Spinal cord (tissue), 10 donors: Measurements from ENCODE around the gene MDK. TPM values are rescaled to one million over a fixed set of nuclear protein-coding genes. Genes with fewer than 3 reads are reported as not detected.

Experiments
- DNase-seq, 6 donors: peaks; one replicate each; pipeline versions ENCODE4 v3.0.0 to v3.0.0-alpha.2; 2013 to 2015; ENCODE audit warnings: low spot score in 6 of 6, low read depth in 4 of 6
- H3K27ac ChIP-seq: one replicate; pipeline ENCODE4 v1.5.1; 2013; ENCODE audit warnings: low read depth, low read length, control low read depth
- H3K27me3 ChIP-seq: one replicate; pipeline ENCODE4 v1.6.1; 2013; ENCODE audit warnings: low read length; ENCODE audit not compliant: control insufficient read depth, insufficient read depth
- H3K36me3 ChIP-seq: one replicate; pipeline ENCODE4 v1.6.1; 2013; ENCODE audit warnings: low read length; ENCODE audit not compliant: control insufficient read depth, insufficient read depth
- H3K4me1 ChIP-seq: one replicate; pipeline ENCODE4 v1.6.1; 2013; ENCODE audit warnings: low read length; ENCODE audit not compliant: control insufficient read depth, insufficient read depth
- H3K4me3 ChIP-seq: one replicate; pipeline ENCODE4 v1.5.1; 2013; ENCODE audit warnings: low read depth, low read length, control low read depth
- H3K9me3 ChIP-seq: one replicate; pipeline ENCODE4 v1.6.1; 2013; ENCODE audit warnings: low read length; ENCODE audit not compliant: control insufficient read depth, insufficient read depth
- WGBS: methylation state at CpG from one replicate; pipeline ENCODE4 v1.1.5; 2013; ENCODE audit warnings: missing lambda C conversion rate; ENCODE audit not compliant: insufficient coverage; 5-methylcytosine and 5-hydroxymethylcytosine counted together
- polyA plus RNA-seq, 2 donors: library from polyadenylated mRNA; unstranded; fragments of 120-200 nt; gene quantifications; one replicate each; pipeline ENCODE4 v1.2.1, GENCODE V29; 2013; ENCODE audit not compliant: insufficient read length in 2 of 2
- total RNA-seq, 2 donors: library from RNA; depleted of rRNA in 1 of 2; stranded (reverse); fragments of 120-200 nt in 1 of 2; fragments of >200 nt in 1 of 2; gene quantifications; one replicate each; pipeline versions ENCODE4 v1.2.3 to v1.2.4, GENCODE V29; 2013 to 2014
- donor health status: healthy.

The MDK gene
- total and polyA plus RNA-seq, 4 donors = 47.0 to 423 (median 259) TPM

DNA sequence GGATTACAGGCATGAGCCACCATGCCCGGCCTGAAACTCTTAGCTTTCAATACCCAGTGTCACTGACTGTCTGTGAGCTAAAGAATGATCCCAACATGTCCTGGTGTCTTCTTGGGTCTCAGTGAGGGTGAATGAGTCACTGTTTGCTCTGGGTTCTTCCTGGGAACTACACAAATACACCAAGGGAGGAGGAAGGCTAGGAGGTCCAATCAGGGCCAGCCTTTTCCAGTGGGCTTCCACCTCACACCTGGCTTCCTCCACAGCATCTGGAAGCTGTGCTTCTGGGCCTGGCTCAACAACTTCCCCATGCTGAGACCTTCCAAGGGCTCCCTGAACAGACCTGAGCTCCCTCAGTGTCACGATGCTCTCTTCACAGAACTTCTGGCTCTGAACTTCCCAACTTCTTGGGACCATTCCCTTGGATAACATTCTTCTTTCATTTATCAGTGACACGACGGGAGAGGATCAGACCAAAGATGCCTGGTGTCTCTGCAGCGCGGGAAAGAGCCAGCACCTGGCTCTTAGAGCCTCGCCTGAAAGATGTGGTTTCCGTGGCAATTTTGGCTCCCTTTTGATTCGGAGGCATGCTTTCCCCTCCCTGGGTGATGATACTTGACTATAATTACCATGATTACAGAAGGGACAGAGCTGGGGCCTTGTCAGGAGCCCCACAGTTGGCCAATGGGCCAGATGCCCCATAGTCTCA is 32.4 kb downstream of the MDK start:
- Histone ChIP-seq H3K27ac (no peak overlapping the region), H3K27me3 (no peaks in the 10 kb centered on the region), H3K9me3 (no peaks in the 10 kb centered on the region), H3K4me3 (no peak overlapping the region), H3K4me1 (peaks cover 19% of the 10 kb centered on the region), H3K36me3 (peaks cover 44% of the 10 kb centered on the region)
- 50% methylated on average over 8 of the region's 9 CpGs for WGBS
- DNase-seq = no peak

DNA sequence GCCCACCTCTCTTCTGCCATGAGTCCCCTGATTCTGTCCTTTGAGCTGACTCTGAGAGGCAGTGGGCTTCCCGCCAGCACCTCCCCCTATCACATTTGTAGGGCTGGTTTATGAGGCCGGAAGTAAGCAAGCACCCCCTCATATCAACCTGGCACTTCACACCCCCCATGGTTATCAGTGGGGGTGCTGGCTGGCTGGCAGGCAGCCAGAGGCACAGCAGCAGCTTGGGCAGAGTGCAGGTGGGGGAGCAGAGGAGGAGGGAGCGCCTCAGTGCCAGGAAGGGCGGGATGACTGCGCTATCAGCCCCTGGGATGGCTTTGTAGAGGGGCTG is 33.0 kb downstream of the MDK start:
- Histone ChIP-seq H3K36me3 (peaks cover 39% of the 10 kb centered on the region), H3K27ac (no peak overlapping the region), H3K27me3 (no peaks in the 10 kb centered on the region), H3K4me3 (no peak overlapping the region), H3K9me3 (no peaks in the 10 kb centered on the region), H3K4me1 (peaks cover 19% of the 10 kb centered on the region)
- peak in 2 of 6 donors; percentile 22 to 73 for DNase-seq
- WGBS = 77% methylated on average over 3 of the region's 5 CpGs

DNA sequence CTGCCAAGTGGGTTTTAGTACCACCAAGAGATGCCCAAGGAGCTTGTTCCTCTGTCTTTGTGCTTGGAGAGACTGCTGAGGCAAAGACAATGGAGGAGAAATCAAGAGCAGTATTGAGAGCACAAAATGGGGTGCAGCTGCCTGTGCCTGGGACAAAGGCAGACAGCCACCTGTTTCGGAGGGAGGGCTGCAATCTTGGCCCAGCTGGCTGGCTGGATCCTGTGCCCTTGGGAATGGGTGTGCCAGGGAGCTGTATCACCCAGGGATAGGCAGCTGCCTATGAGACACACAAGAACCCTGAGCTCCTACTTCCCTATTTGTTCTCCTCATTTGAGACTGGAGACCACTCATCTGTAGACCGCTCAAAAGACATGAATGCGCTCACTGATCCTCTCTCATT is 33.4 kb downstream of the MDK start:
- H3K4me1 ChIP-seq = peaks cover 16% of the 10 kb centered on the region
- peak in 1 of 6 donors; percentile 29 for DNase-seq
- H3K27me3 ChIP-seq = no peaks in the 10 kb centered on the region
- no peak overlapping the region for H3K4me3 ChIP-seq
- H3K36me3 ChIP-seq = peaks cover 35% of the 10 kb centered on the region
- no peak overlapping the region for H3K27ac ChIP-seq
- no peaks in the 10 kb centered on the region for H3K9me3 ChIP-seq
- WGBS = 50% methylated on average over 3 of the region's 3 CpGs

DNA sequence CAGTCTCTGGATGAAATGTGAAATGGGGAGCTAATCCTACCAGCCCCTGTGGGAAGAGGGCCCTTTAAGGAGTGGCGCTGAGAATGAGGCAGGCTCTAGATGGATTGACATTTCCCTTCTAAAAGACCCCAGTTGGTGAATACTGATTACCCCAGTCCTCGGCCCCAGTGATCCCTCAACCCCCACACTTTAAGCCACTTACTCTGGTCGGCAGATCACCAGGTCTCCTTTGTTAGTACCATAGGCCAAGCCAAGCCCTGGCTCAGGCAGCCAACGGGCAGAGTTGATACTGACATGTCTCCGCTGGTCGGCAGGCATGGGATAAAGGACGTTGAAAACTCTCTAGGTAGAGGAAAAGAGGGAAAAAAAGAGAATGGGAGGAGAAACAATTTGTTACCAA is 36.2 kb downstream of the MDK start:
- 45% methylated on average over 6 of the region's 7 CpGs for WGBS
- peaks cover 32% of the 10 kb centered on the region for H3K36me3 ChIP-seq
- H3K4me3 ChIP-seq = no peak overlapping the region
- no peaks in the 10 kb centered on the region for H3K9me3 ChIP-seq
- H3K27me3 ChIP-seq = no peaks in the 10 kb centered on the region
- peaks cover 13% of the 10 kb centered on the region for H3K4me1 ChIP-seq
- H3K27ac ChIP-seq = no peak overlapping the region
- no peak for DNase-seq

DNA sequence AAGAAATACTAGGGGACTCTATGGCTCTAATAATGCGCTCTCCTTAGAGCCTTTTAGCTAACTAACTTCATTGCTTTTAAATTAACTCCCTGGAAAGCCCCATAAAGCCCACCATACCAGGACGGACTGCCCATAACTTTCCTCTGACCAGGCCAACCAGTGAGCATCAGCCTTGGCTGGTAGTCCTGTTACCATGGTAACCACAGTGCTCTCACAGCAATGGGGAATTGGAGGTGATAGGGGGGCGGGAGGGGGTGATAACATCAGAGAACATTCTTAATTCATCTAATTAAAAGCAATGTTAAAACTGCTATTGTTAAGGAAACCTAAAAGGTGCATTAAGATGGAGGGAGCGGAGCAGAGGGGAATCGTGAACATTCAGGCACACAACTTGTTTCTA is 37.3 kb downstream of the MDK start:
- Histone ChIP-seq H3K27ac (no peak overlapping the region), H3K36me3 (peaks cover 24% of the 10 kb centered on the region), H3K4me3 (no peak overlapping the region), H3K4me1 (peaks cover 13% of the 10 kb centered on the region), H3K27me3 (no peaks in the 10 kb centered on the region), H3K9me3 (no peaks in the 10 kb centered on the region)
- peak in 5 of 6 donors; percentile 24 to 85 (median 38) for DNase-seq
- no CpG with 5 or more reads among the region's 5 CpGs for WGBS

DNA sequence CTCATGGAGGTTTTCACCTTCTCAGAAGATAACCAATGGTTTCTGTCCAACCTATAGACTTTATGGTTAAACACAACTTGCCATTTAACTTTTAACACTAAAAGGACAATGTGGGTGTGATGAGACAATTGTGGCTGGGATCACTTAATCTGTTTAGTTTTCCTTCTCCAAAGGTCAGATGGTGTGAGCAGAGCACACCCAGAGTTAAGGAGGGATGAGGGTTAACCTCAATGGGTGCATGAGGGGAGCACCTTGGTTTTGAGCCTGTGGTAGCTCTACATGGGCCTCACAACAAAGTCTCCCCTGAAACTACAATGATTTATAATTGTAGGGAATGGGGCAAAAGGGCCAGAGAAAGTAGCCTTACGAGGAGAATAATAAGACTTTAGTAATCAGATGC is 39.0 kb downstream of the MDK start:
- DNase-seq = no peak
- H3K27ac ChIP-seq = no peak overlapping the region
- H3K4me1 ChIP-seq = no peaks in the 10 kb centered on the region
- no peaks in the 10 kb centered on the region for H3K9me3 ChIP-seq
- no peaks in the 10 kb centered on the region for H3K27me3 ChIP-seq
- peaks cover 10% of the 10 kb centered on the region for H3K36me3 ChIP-seq
- no peak overlapping the region for H3K4me3 ChIP-seq
- WGBS = no CpG with 5 or more reads among the region's 1 CpG

DNA sequence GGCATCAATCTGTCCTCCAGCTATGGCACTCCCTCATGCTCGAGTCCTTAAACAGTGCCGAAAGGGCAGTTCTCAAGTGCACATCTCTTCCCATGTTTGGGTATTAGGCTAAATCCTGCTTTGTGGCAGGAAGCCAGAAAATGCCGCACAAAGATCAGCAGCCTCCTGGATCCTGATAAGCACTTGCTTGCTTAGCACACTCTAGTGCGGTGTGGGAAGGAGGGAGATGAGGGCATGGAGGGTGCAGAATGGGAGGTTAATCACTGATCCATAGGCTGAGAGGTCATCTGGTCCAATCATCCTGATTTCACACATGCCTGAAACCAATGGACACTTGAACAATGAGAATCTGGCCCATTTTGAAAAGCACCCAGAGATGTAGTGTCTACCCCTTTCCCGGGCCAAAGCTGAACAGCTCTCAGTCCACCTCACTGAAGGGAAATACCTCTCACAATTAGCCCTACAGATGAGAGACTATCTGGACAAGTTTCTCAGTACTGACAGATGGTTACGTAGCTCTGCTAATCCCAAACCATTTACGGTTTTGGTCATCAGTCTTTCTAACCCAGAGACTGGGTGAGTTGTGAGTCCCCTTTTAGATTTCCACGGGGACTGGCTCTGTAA is 39.9 kb downstream of the MDK start:
- H3K4me1 ChIP-seq = no peaks in the 10 kb centered on the region
- H3K36me3 ChIP-seq = peaks cover 10% of the 10 kb centered on the region
- no peak for DNase-seq
- no peak overlapping the region for H3K27ac ChIP-seq
- no peaks in the 10 kb centered on the region for H3K9me3 ChIP-seq
- no peaks in the 10 kb centered on the region for H3K27me3 ChIP-seq
- 89% methylated on average over 7 of the region's 8 CpGs for WGBS
- H3K4me3 ChIP-seq = no peak overlapping the region

DNA sequence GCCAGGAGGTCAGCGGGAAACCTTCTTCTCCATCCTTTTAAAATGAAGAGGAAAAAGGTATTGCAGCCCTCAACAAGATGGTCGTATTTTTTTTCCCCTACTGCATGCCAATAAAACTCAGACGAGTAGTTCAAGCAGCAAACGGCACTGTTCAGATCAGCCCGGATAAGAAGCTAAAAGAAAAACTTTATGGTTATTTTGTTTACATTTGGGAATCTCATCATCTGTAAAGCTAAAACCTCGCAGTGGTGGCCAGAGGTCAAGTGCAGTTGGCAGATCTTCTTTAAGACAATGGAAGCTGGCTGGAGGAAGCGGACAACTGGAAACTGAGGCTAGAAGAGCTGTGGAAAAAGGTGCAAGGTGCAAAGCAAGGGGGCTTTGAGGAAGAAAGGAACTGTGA is 41.1 kb downstream of the MDK start:
- 75% methylated on average over 2 of the region's 7 CpGs for WGBS
- H3K27ac ChIP-seq = no peak overlapping the region
- no peak for DNase-seq
- no peaks in the 10 kb centered on the region for H3K27me3 ChIP-seq
- H3K4me3 ChIP-seq = no peak overlapping the region
- peaks cover 4% of the 10 kb centered on the region for H3K36me3 ChIP-seq
- H3K4me1 ChIP-seq = no peaks in the 10 kb centered on the region
- no peaks in the 10 kb centered on the region for H3K9me3 ChIP-seq

DNA sequence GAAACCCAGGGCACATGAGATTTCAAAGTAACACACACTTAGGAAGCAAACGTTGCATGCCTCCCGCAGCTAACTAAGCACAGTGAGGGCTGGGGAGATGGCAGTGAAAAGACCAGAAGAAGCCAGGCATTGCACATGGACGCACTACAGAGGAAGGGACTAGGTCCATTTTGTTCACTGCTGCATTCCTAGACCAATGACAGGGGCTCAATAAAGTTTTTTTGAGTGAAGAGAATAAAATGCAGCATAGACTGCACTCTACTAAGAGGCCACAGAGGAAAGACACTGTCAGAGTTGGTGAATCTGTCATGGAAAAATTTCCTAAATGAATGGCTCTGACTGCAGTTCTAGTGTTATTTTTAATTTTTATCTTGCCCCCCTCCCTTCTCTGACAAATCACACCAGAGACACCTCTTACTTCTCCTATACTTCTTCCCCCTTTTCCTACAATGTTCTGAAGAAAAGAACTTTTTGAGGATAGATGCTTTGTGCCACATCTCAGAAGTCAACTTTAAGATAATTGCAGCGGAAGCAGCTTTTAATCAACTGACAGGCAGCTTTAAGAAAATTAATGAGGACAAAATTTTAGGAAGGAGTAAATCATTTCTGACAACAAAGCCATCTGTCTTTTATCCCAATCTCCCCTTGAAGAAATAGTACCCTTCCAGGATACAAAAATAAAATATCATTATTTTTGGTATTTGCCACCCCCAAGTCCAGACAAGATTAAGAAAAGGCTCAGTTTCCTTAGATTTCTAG is 44.9 kb downstream of the MDK start:
- Histone ChIP-seq H3K9me3 (no peaks in the 10 kb centered on the region), H3K27ac (no peak overlapping the region), H3K4me1 (no peaks in the 10 kb centered on the region), H3K4me3 (no peak overlapping the region), H3K27me3 (no peaks in the 10 kb centered on the region), H3K36me3 (peaks cover 4% of the 10 kb centered on the region)
- DNase-seq = no peak
- WGBS = 85% methylated on average over 3 of the region's 4 CpGs
